ENCODE results near the gene B3GNT2.

B3GNT2 gene

GRCh38 chr2:62207491-62207890 lies 11.6 kb downstream of the B3GNT2 start:
- DNase-seq = no peak

- no peak for DNase-seq
Measured at GRCh38 chr2:62208074-62208757, 12.3 kb downstream of the B3GNT2 start.

GRCh38 chr2:62208758-62209114 lies 12.8 kb downstream of the B3GNT2 start:
- peak; percentile 69 for DNase-seq

GRCh38 chr2:62209427-62209991 lies 13.6 kb downstream of the B3GNT2 start:
- DNase-seq = no peak

- no peak for DNase-seq
Measured at GRCh38 chr2:62215306-62216064, 19.6 kb downstream of the B3GNT2 start.

GRCh38 chr2:62216113-62216512 lies 20.2 kb downstream of the B3GNT2 start:
- no peak for DNase-seq

GRCh38 chr2:62216616-62217015 lies 20.7 kb downstream of the B3GNT2 start:
- no peak for DNase-seq

GRCh38 chr2:62217421-62217820 lies 21.5 kb downstream of the B3GNT2 start:
- DNase-seq = no peak

- no peak for DNase-seq
Measured at GRCh38 chr2:62217970-62218369, 22.1 kb downstream of the B3GNT2 start.

GRCh38 chr2:62219407-62220159 lies 23.7 kb downstream of the B3GNT2 start:
- no peak for DNase-seq

GRCh38 chr2:62221141-62221540 lies 25.2 kb downstream of the B3GNT2 start:
- no peak for DNase-seq

- DNase-seq = no peak
Measured at GRCh38 chr2:62222171-62222570, 26.3 kb downstream of the B3GNT2 start.

GRCh38 chr2:62222674-62223073 lies 26.8 kb downstream of the B3GNT2 start:
- peak; percentile 25 for DNase-seq

GRCh38 chr2:62224976-62225375 lies 29.1 kb downstream of the B3GNT2 start:
- DNase-seq = no peak

GRCh38 chr2:62227386-62228075 lies 31.6 kb downstream of the B3GNT2 start:
- DNase-seq = no peak

GRCh38 chr2:62229082-62229605 lies 33.2 kb downstream of the B3GNT2 start:
- DNase-seq = no peak

- no peak for DNase-seq
Measured at GRCh38 chr2:62231541-62231940, 35.6 kb downstream of the B3GNT2 start.

- DNase-seq = no peak
Measured at GRCh38 chr2:62234755-62235655, 39.1 kb downstream of the B3GNT2 start.

GRCh38 chr2:62236499-62236898 lies 40.6 kb downstream of the B3GNT2 start:
- no peak for DNase-seq

GRCh38 chr2:62238236-62238635 lies 42.3 kb downstream of the B3GNT2 start:
- no peak for DNase-seq

- DNase-seq = no peak
Measured at GRCh38 chr2:62240546-62240945, 44.6 kb downstream of the B3GNT2 start.

GRCh38 chr2:62243983-62244382 lies 48.1 kb downstream of the B3GNT2 start:
- no peak for DNase-seq

Data from activated gamma-delta T cell treated with Interleukin-2 at 50 U/mL for 16 hours (primary cell).